ENCODE measurements around the gene FAM131A. TPM values are rescaled to one million over a fixed set of nuclear protein-coding genes. Genes with fewer than 3 reads are reported as not detected.

FAM131A gene
- polyA plus RNA-seq, 4 donors, result 9.7 to 15.8 (median 13.0) TPM

GRCh38 chr3:184354754-184355153 is 17.4 kb downstream of the FAM131A start:
- no peak for DNase-seq (ENCODE audit: low read depth in 4 of 4, low spot score in 2 of 4)

GRCh38 chr3:184355261-184356040 is 18.1 kb downstream of the FAM131A start:
- no peak for DNase-seq (ENCODE audit: low read depth in 4 of 4, low spot score in 2 of 4)

GRCh38 chr3:184357248-184358123 is 20.1 kb downstream of the FAM131A start:
- DNase-seq (ENCODE audit: low read depth in 4 of 4, low spot score in 2 of 4), result no peak

GRCh38 chr3:184358124-184358767 is 20.8 kb downstream of the FAM131A start:
- no peak for DNase-seq (ENCODE audit: low read depth in 4 of 4, low spot score in 2 of 4)

GRCh38 chr3:184358921-184359350 is 21.5 kb downstream of the FAM131A start:
- DNase-seq (ENCODE audit: low read depth in 4 of 4, low spot score in 2 of 4), result no peak

- DNase-seq (ENCODE audit: low read depth in 4 of 4, low spot score in 2 of 4), result no peak
Observed at GRCh38 chr3:184359610-184360009, 22.2 kb downstream of the FAM131A start.

- no peak for DNase-seq (ENCODE audit: low read depth in 4 of 4, low spot score in 2 of 4)
Observed at GRCh38 chr3:184360070-184360928, 22.9 kb downstream of the FAM131A start.

- no peak for DNase-seq (ENCODE audit: low read depth in 4 of 4, low spot score in 2 of 4)
Observed at GRCh38 chr3:184360929-184361531, 23.6 kb downstream of the FAM131A start.

- DNase-seq (ENCODE audit: low read depth in 4 of 4, low spot score in 2 of 4), result peak in 1 of 4 donors; percentile 65
Observed at GRCh38 chr3:184361532-184361931, 24.1 kb downstream of the FAM131A start, which contains the start of the genes CLCN2 and POLR2H. CLCN2 (minus strand) TSS chr3:184361605; CDS start chr3:184361479, 126 bp downstream. POLR2H (plus strand) TSS chr3:184361710; CDS start chr3:184363493, 1,783 bp downstream.

- DNase-seq (ENCODE audit: low read depth in 4 of 4, low spot score in 2 of 4), result no peak
Observed at GRCh38 chr3:184361932-184362667, 24.7 kb downstream of the FAM131A start.

GRCh38 chr3:184362668-184363546 is 25.5 kb downstream of the FAM131A start:
- peak; percentile 87 to 96 (median 92) for DNase-seq (ENCODE audit: low read depth in 4 of 4, low spot score in 2 of 4)

GRCh38 chr3:184366619-184367289 is 29.4 kb downstream of the FAM131A start:
- no peak for DNase-seq (ENCODE audit: low read depth in 4 of 4, low spot score in 2 of 4)

- DNase-seq (ENCODE audit: low read depth in 4 of 4, low spot score in 2 of 4), result no peak
Observed at GRCh38 chr3:184368116-184368515, 30.7 kb downstream of the FAM131A start.

- no peak for DNase-seq (ENCODE audit: low read depth in 4 of 4, low spot score in 2 of 4)
Observed at GRCh38 chr3:184368586-184369183, 31.3 kb downstream of the FAM131A start.

GRCh38 chr3:184371570-184372018 is 34.2 kb downstream of the FAM131A start:
- DNase-seq (ENCODE audit: low read depth in 4 of 4, low spot score in 2 of 4), result peak in 1 of 4 donors; percentile 75

- DNase-seq (ENCODE audit: low read depth in 4 of 4, low spot score in 2 of 4), result no peak
Observed at GRCh38 chr3:184372296-184372821, 35.0 kb downstream of the FAM131A start.

All from left renal cortex interstitium (tissue), 4 donors.